ENCODE results near the gene DDX20. TPM values are rescaled to one million over a fixed set of nuclear protein-coding genes. Genes with fewer than 3 reads are reported as not detected.
"Not testable (repeated sequence)": the region's sequence is repeated elsewhere in the genome, so short reads cannot be mapped to it uniquely, and the experiment has no call there.

DDX20 gene
- total and polyA plus RNA-seq, 2 of the 8 experiments (the other 6 are each of a cell fraction or from before 2014, with no cell fraction given) = 7.5 to 24.7 TPM

DNA sequence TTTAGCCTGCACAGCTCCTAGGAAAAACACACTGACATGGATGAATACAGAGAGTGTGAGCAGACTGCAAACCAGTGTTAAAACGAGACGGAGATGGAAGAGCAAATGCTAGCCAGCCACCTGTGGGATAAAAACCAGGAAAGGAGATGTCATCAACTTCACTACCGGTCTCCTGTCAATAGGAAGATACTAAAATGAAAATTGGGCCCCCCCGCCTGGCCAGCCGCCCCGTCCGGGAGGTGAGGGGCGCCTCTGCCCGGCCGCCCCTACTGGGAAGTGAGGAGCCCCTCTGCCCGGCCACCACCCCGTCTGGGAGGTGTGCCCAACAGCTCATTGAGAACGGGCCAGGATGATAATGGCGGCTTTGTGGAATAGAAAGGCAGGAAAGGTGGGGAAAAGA is 44.0 kb downstream of the DDX20 start:
- H3K14ac ChIP-seq (ENCODE audit: insufficient read length); H3K9ac ChIP-seq (replicated peaks in 1 of 4; ENCODE audit: extremely low read depth in 1 of 4, low read depth in 3 of 4, low read length in 3 of 4); H3K79me2 ChIP-seq (ENCODE audit: control insufficient read depth in 1 of 2, insufficient read depth in 2 of 2, low read length in 2 of 2); H3K79me1 ChIP-seq (ENCODE audit: low read depth, low read length); H2AK5ac ChIP-seq (ENCODE audit: low read depth, low read length); H4K5ac ChIP-seq (ENCODE audit: insufficient read length, low read depth, low read length); H3K27ac ChIP-seq (ENCODE audit: low read depth, low read length); H3K27me3 ChIP-seq (replicated peaks in 1 of 4; ENCODE audit: control insufficient read depth in 3 of 4, extremely low read depth in 1 of 4, insufficient read depth in 3 of 4, low read length in 3 of 4); H2AFZ ChIP-seq (ENCODE audit: low read length); H3K4me2 ChIP-seq (ENCODE audit: insufficient read depth in 1 of 2, low read depth in 2 of 2, low read length in 2 of 2); H3K18ac ChIP-seq (ENCODE audit: extremely low read depth, low read length); DNase-seq (ENCODE audit: low read depth in 1 of 2, low spot score in 2 of 2); H2BK5ac ChIP-seq (ENCODE audit: low read depth, low read length); H4K8ac ChIP-seq (ENCODE audit: extremely low read depth, insufficient read depth, low read length); H4K20me1 ChIP-seq (replicated peaks in 1 of 2; ENCODE audit: control insufficient read depth in 1 of 2, insufficient read depth in 2 of 2, low read length in 2 of 2); H3K23ac ChIP-seq (ENCODE audit: insufficient read length); H3K4me3 ChIP-seq (ENCODE audit: extremely low read depth in 1 of 4, insufficient read depth in 2 of 4, low read depth in 3 of 4, low read length in 4 of 4); H4K91ac ChIP-seq (replicated peaks; ENCODE audit: insufficient read length, low read length); H2BK15ac ChIP-seq (ENCODE audit: low read length); POLR2A ChIA-PET (ENCODE audit: partially characterized antibody); H2BK12ac ChIP-seq (ENCODE audit: low read depth, low read length); H3K4ac ChIP-seq (replicated peaks; ENCODE audit: insufficient read length, low read depth, low read length); H3K56ac ChIP-seq (replicated peaks; ENCODE audit: insufficient read length, low read depth, low read length); H2BK120ac ChIP-seq (replicated peaks; ENCODE audit: low read depth, low read length); H3K9me3 ChIP-seq (ENCODE audit: insufficient read depth in 2 of 2, low read depth in 1 of 2, low read length in 1 of 2); H3K36me3 ChIP-seq (ENCODE audit: control insufficient read depth in 2 of 4, insufficient read depth in 4 of 4, low read length in 3 of 4); H3K4me1 ChIP-seq (replicated peaks in 1 of 4; ENCODE audit: control insufficient read depth in 3 of 4, insufficient read depth in 4 of 4, low read length in 3 of 4); FAIRE-seq; H2BK20ac ChIP-seq (ENCODE audit: low read length); H3K23me2 ChIP-seq (ENCODE audit: low read depth, low read length): not testable (repeated sequence)
- CTCF ChIA-PET (ENCODE audit: partially characterized antibody) = interaction anchor here (1.4 to 2.6 kb wide), 2 partner anchors 13 to 18 kb away, joined by 3 to 7 read pairs; no protein-coding TSS in a partner anchor
- WGBS, 2 experiments (ENCODE audit: extremely low coverage in 1 of 2, insufficient coverage in 1 of 2, insufficient read length in 1 of 2, insufficient replicate concordance in 2 of 2, low coverage in 1 of 2, low lambda C conversion rate in 2 of 2, missing lambda C conversion rate in 1 of 2) = 77% methylated on average over 7 of the region's 14 CpGs; no CpG with 5 or more reads in 1 of the 2 experiments
